HEK293T (cell line): ENCODE data around the gene IBA57.

Experiments
- CTCF ChIA-PET: fragments of 350-600 bp; formaldehyde crosslinking; extraction: SDS; loops from one replicate; lab custom pipeline; 2021; ENCODE audit warnings: antibody characterized with exemption, inconsistent platforms; lab: Yijun Ruan, JAX
- POLR2A ChIA-PET: fragments of 350-600 bp; formaldehyde crosslinking; extraction: SDS; loops from one replicate; lab custom pipeline; 2020; ENCODE audit warnings: antibody characterized with exemption, inconsistent platforms; lab: Yijun Ruan, JAX
- DNase-seq: peaks from one replicate; pipeline ENCODE4 v3.0.0; 2012; ENCODE audit warnings: mixed read lengths; ENCODE audit errors: extremely low spot score
- ARNT ChIP-seq: fragments of 450-650 bp; IDR thresholded peaks from 2 replicates; pipeline ENCODE4 v1.6.1; 2017; ENCODE audit warnings: mild to moderate bottlenecking
- BHLHE40 ChIP-seq: fragments of 450-650 bp; IDR thresholded peaks from 2 replicates; pipeline ENCODE4 v1.6.1; 2016; ENCODE audit warnings: mild to moderate bottlenecking, moderate library complexity, borderline replicate concordance
- CTBP1 ChIP-seq: fragments of 450-650 bp; IDR thresholded peaks from 2 replicates; pipeline ENCODE4 v1.6.1; 2016; ENCODE audit warnings: borderline replicate concordance
- ELF4 ChIP-seq: fragments of 450-650 bp; IDR thresholded peaks from 2 replicates; pipeline ENCODE4 v1.6.1; 2017; ENCODE audit warnings: antibody characterized with exemption
- FOXA1 ChIP-seq: fragments of 450-650 bp; IDR thresholded peaks from 2 replicates; pipeline ENCODE4 v1.6.1; 2016; ENCODE audit warnings: mild to moderate bottlenecking
- FOXK2 ChIP-seq: fragments of 450-650 bp; IDR thresholded peaks from 2 replicates; pipeline ENCODE4 v1.6.1; 2016; ENCODE audit warnings: mild to moderate bottlenecking
- FOXM1 ChIP-seq: fragments of 450-650 bp; IDR thresholded peaks from 2 replicates; pipeline ENCODE4 v1.6.1; 2017; ENCODE audit warnings: mild to moderate bottlenecking, borderline replicate concordance
- HDGF ChIP-seq: fragments of 450-650 bp; IDR thresholded peaks from 2 replicates; pipeline ENCODE4 v1.6.1; 2017; ENCODE audit warnings: antibody characterized with exemption, borderline replicate concordance
- L3MBTL2 ChIP-seq: fragments of 450-650 bp; conservative IDR thresholded peaks from 2 replicates; pipeline ENCODE4 v1.6.1; 2016; ENCODE audit warnings: mild to moderate bottlenecking
- LEF1 ChIP-seq: fragments of 450-650 bp; IDR thresholded peaks from 2 replicates; pipeline ENCODE4 v1.6.1; 2017; ENCODE audit warnings: mild to moderate bottlenecking, borderline replicate concordance
- NFRKB ChIP-seq: fragments of 450-650 bp; IDR thresholded peaks from 2 replicates; pipeline ENCODE4 v1.6.1; 2016; ENCODE audit warnings: mild to moderate bottlenecking, moderate library complexity
- PKNOX1 ChIP-seq: fragments of 450-650 bp; IDR thresholded peaks from 2 replicates; pipeline ENCODE4 v1.6.1; 2016
- SP1 ChIP-seq: fragments of 450-650 bp; IDR thresholded peaks from 2 replicates; pipeline ENCODE4 v1.6.1; 2017
- SUZ12 ChIP-seq: fragments of 450-650 bp; IDR thresholded peaks from 2 replicates; pipeline ENCODE4 v1.6.1; 2016; ENCODE audit warnings: mild to moderate bottlenecking
- TARDBP ChIP-seq: fragments of 450-650 bp; IDR thresholded peaks from 2 replicates; pipeline ENCODE4 v1.6.1; 2016
- ZNF384 ChIP-seq: fragments of 450-650 bp; IDR thresholded peaks from 2 replicates; pipeline ENCODE4 v1.6.1; 2016

The IBA57 gene

GRCh38 chr1:228160201-228160761 is 5.3 kb upstream of the IBA57 start:
- ChIA-PET CTCF (no interaction called here), POLR2A (no interaction called here)
- DNase-seq: no peak
- TF ChIP-seq HDGF (no peak), ELF4 (no peak), ZNF384 (no peak), SP1 (no peak), L3MBTL2 (no peak), FOXA1 (no peak), BHLHE40 (no peak), CTBP1 (no peak), ARNT (no peak), SUZ12 (no peak), LEF1 (no peak), FOXM1 (no peak), TARDBP (no peak), NFRKB (no peak), FOXK2 (no peak), PKNOX1 (no peak)

- no peak for DNase-seq
- ChIA-PET CTCF (interaction anchor here (0.6 kb wide), 1 partner anchor 31 kb away, joined by 4 read pairs; no protein-coding TSS in a partner anchor), POLR2A (interaction anchor here (1.0 kb wide), 1 partner anchor 30 kb away, joined by 4 read pairs; no protein-coding TSS in a partner anchor)
- no peak for TF ChIP-seq BHLHE40
- TF ChIP-seq LEF1: no peak
- no peak for TF ChIP-seq FOXM1
- TF ChIP-seq HDGF: no peak
- TF ChIP-seq ELF4: no peak
- no peak for TF ChIP-seq PKNOX1
- no peak for TF ChIP-seq TARDBP
- no peak for TF ChIP-seq FOXK2
- no peak for TF ChIP-seq SP1
- no peak for TF ChIP-seq CTBP1
- TF ChIP-seq NFRKB: no peak
- no peak for TF ChIP-seq SUZ12
- no peak for TF ChIP-seq FOXA1
- no peak for TF ChIP-seq ARNT
- no peak for TF ChIP-seq L3MBTL2
- no peak for TF ChIP-seq ZNF384
Observed at GRCh38 chr1:228161362-228161761, 4.2 kb upstream of the IBA57 start.

- no peak for DNase-seq
- POLR2A ChIA-PET: interaction anchor here (1.0 kb wide), 1 partner anchor 31 kb away, joined by 4 read pairs; no protein-coding TSS in a partner anchor
- no peak for TF ChIP-seq ARNT
- TF ChIP-seq FOXA1: no peak
- TF ChIP-seq FOXM1: no peak
- TF ChIP-seq LEF1: no peak
- TF ChIP-seq TARDBP: no peak
- TF ChIP-seq SUZ12: no peak
- CTCF ChIA-PET: no interaction called here
Observed at GRCh38 chr1:228161866-228162265, 3.7 kb upstream of the IBA57 start.

DNA sequence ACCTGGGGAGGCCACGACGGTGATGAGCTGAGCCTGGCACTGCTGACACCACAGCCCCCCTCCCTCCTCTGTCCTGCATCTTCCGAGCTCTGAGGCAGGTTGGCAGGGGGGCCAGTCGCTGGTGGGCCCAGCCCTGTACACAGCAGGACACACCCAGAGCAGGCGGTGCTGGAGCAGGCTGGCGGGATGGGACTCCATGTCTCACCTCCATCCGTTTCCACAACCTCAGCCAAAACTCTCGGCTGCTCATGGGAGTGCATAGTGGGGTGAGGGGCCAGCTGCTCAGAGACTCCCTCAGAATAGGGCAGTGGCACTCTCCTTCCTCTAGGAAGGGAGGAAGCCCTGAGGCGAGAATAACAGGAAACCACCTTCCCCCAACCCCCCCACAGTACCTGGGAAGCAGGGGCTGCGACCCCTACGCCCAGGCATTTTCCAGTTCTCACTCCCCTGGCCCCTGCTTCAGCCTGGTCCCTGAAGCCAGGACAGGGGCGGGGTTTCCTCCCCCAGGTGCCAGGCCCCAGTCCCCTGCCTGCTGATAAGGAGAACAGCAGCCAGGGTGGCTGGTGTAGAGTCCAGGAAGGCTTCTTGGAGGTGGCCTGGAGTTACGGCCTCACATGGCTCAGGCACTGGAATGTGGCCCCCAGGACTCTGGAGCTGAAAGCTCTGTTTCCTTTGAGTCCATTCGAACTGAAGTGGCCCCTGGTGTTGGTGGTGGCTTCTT is 3.2 kb upstream of the IBA57 start:
- ChIA-PET CTCF (no interaction called here), POLR2A (interaction anchor here (1.0 to 4.3 kb wide), 2 partner anchors 11 to 31 kb away, joined by 4 to 55 read pairs; partner anchors contain the start of gene GJC2)
- TF ChIP-seq ARNT (no peak), HDGF (no peak), ZNF384 (no peak), PKNOX1 (no peak), LEF1 (no peak), FOXK2 (no peak), L3MBTL2 (no peak), NFRKB (no peak), SUZ12 (no peak)
- DNase-seq: no peak

DNA sequence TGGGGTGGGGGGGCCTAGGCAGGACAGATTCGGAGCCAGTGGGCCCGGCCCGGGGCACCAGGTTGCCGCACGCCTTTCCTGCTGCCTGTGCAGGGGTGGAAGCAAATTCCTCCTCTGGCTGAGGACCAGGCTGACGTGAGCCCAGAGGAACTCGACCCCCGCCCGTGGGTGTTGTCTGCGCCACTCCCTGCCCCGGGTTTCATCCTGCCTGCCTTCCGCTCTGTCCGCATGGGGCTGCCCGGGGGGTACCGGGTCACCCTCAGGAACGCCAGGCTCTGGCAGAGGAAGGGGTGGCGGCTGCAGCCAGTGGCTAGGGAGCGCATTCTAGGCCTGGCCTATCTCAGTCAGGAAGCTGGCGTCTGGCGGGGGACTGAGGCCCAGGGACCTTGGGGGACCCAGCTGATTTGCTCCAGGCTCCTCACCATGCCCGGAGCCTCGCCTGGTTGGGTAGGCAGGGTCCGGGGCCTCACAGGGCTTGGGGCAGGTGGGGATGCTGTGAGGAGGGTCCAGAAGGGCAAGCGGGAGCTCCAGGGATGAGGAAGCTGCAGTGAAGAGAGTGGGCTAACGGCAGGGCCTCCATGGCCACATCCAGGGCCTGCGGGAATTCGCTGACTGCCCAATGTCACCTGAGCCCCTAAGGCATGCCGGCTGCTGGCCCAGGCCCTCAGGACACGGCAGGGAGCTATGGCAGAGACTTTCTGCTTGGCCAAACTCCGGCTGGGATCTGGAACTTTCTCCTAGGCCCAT is 2.4 kb upstream of the IBA57 start:
- DNase-seq: no peak
- no peak for TF ChIP-seq FOXK2
- TF ChIP-seq FOXM1: no peak
- TF ChIP-seq ELF4: no peak
- TF ChIP-seq NFRKB: no peak
- no peak for TF ChIP-seq LEF1
- TF ChIP-seq ARNT: no peak
- no peak for TF ChIP-seq SUZ12
- TF ChIP-seq CTBP1: no peak
- TF ChIP-seq ZNF384: no peak
- TF ChIP-seq FOXA1: no peak
- no peak for TF ChIP-seq PKNOX1
- ChIA-PET POLR2A (interaction anchor here (1.2 to 4.3 kb wide), 3 partner anchors 12 to 295 kb away, joined by 3 to 55 read pairs (median 8); partner anchors contain the start of gene GJC2), CTCF (no interaction called here)
